HCT116 (cell line): ENCODE results near the gene LSS. TPM values are rescaled to one million over a fixed set of nuclear protein-coding genes. Genes with fewer than 3 reads are reported as not detected.
A peak's percentile ranks its signal among the peaks of the same experiment; 100 is the strongest.

Source experiments
- ATAC-seq: fragments of 200-7000 bp; cut with Tn5 transposase; 2 replicates; pipeline ENCODE4 v1.9.1; 2020; ENCODE audit warnings: mild to moderate bottlenecking, moderate library complexity
- Bru-seq: library from RNA; stranded (reverse); fragments of 400-500 nt; gene quantifications from one replicate; lab custom pipeline; 2021; lab: Mats Ljungman, UMichigan
- BruChase-seq, 2 experiments: library from RNA; stranded (reverse); fragments of 400-500 nt; gene quantifications; one replicate each; lab custom pipeline; 2021; lab: Mats Ljungman, UMichigan
- BruUV-seq: library from RNA; stranded (reverse); fragments of 400-500 nt; replicated peaks from 2 replicates; lab custom pipeline; 2021; lab: Mats Ljungman, UMichigan
- CTCF ChIA-PET: fragments of 300-600 bp; sonication (Branson Sonifier 250); formaldehyde crosslinking; loops from one replicate; lab custom pipeline; 2021; ENCODE audit warnings: antibody characterized with exemption; lab: Charles Lee
- POLR2A ChIA-PET: fragments of 300-600, 350-600 bp; sonication (Branson Sonifier 250); formaldehyde crosslinking; loops from one replicate; lab custom pipeline; 2021; ENCODE audit warnings: antibody characterized with exemption; lab: Charles Lee
- RAD21 ChIA-PET, 2 experiments: fragments of 300-600 bp; sonication (Branson Sonifier 250); formaldehyde crosslinking; loops; one replicate each; lab custom pipeline; 2023; ENCODE audit warnings: low total read pairs in 2 of 2; ENCODE audit not compliant: uncharacterized antibody in 2 of 2, unreplicated experiment in 2 of 2, low non-redundant PET in 1 of 2; lab: Charles Lee
- DNase-seq: peaks from one replicate; pipeline ENCODE4 v3.0.0-alpha.2; 2010; ENCODE audit warnings: low read depth, low spot score
- H2AFZ ChIP-seq: fragments of 200-600 bp; shearing (Covaris generic), sonication (generic); 2 replicates; pipeline ENCODE4 v1.6.1; 2017; ENCODE audit warnings: low read depth, mixed run types, mixed read lengths, antibody characterized with exemption, low read length; ENCODE audit not compliant: poor library complexity, severe bottlenecking
- H3K27ac ChIP-seq: 2 replicates; pipeline ENCODE4 v1.5.1; 2012; ENCODE audit warnings: low read depth, low read length
- H3K27me3 ChIP-seq: fragments of 200-600 bp; sonication (generic); 2 replicates; pipeline ENCODE4 v1.6.1; 2016; ENCODE audit warnings: mixed run types, low read length, mixed read lengths; ENCODE audit not compliant: insufficient read depth
- H3K36me3 ChIP-seq, 2 experiments: fragments of 200-500 bp in 1 of 2; fragments of 200-600 bp in 1 of 2; sonication (Bioruptor generic) in 1 of 2; sonication (generic) in 1 of 2; 2 replicates each; pipeline versions ENCODE4 v1.5.1 to v1.6.1; 2014 to 2016; ENCODE audit warnings: low read length in 2 of 2, inconsistent platforms in 1 of 2, mixed read lengths in 1 of 2, mixed run types in 1 of 2; ENCODE audit not compliant: insufficient read depth in 2 of 2, control insufficient read depth in 1 of 2
- H3K4me1 ChIP-seq, 2 experiments: fragments of 200-600 bp in 1 of 2; sonication (generic) in 1 of 2; 2 replicates each; pipeline versions ENCODE4 v1.5.1 to v1.6.1; 2012 to 2017; ENCODE audit warnings: low read length in 2 of 2, inconsistent platforms in 1 of 2, mild to moderate bottlenecking in 1 of 2, mixed read lengths in 1 of 2, mixed run types in 1 of 2, moderate library complexity in 1 of 2; ENCODE audit not compliant: insufficient read depth in 2 of 2, control insufficient read depth in 1 of 2
- H3K4me2 ChIP-seq: fragments of 200-600 bp; sonication (generic); 2 replicates; pipeline ENCODE4 v1.6.1; 2017; ENCODE audit warnings: mixed run types, low read length, mixed read lengths
- H3K4me3 ChIP-seq, 2 experiments: fragments of 200-600 bp in 1 of 2; sonication (generic) in 1 of 2; replicated peaks in 1 of 2; 2 replicates each; pipeline ENCODE4 v1.5.1; 2011 to 2016; ENCODE audit warnings: low read length in 2 of 2, control low read depth in 1 of 2, low read depth in 1 of 2, mild to moderate bottlenecking in 1 of 2, mixed read lengths in 1 of 2, mixed run types in 1 of 2
- H3K79me2 ChIP-seq: fragments of 200-600 bp; sonication (generic); 2 replicates; pipeline ENCODE4 v1.6.1; 2017; ENCODE audit warnings: mild to moderate bottlenecking, mixed run types, low read length, moderate library complexity, mixed read lengths; ENCODE audit not compliant: insufficient read depth
- H3K9ac ChIP-seq: fragments of 200-600 bp; sonication (generic); 2 replicates; pipeline ENCODE4 v1.6.1; 2016; ENCODE audit warnings: low read length, mixed read lengths
- H3K9me2 ChIP-seq: fragments of 200-600 bp; sonication (generic), shearing (Covaris generic); 2 replicates; pipeline ENCODE4 v1.6.1; 2017; ENCODE audit warnings: mixed run types, mild to moderate bottlenecking, moderate library complexity; ENCODE audit not compliant: insufficient read depth
- H3K9me3 ChIP-seq, 2 experiments: fragments of 200-500 bp in 1 of 2; fragments of 200-600 bp in 1 of 2; sonication (Bioruptor generic) in 1 of 2; sonication (generic) in 1 of 2; 2 replicates each; pipeline ENCODE4 v1.6.1; 2014 to 2017; ENCODE audit warnings: low read length in 2 of 2, mixed read lengths in 2 of 2, inconsistent platforms in 1 of 2, low read depth in 1 of 2, mild to moderate bottlenecking in 1 of 2, mixed run types in 1 of 2, moderate library complexity in 1 of 2; ENCODE audit not compliant: control insufficient read depth in 1 of 2, insufficient read depth in 1 of 2
- H4K20me1 ChIP-seq: fragments of 200-600 bp; sonication (generic), shearing (Covaris generic); 2 replicates; pipeline ENCODE4 v1.6.1; 2017; ENCODE audit warnings: mixed run types, mild to moderate bottlenecking, moderate library complexity; ENCODE audit not compliant: insufficient read depth
- POLR2A ChIP-seq: IDR thresholded peaks from 2 replicates; pipeline ENCODE4 v1.7.0; 2011; ENCODE audit warnings: borderline replicate concordance; ENCODE audit not compliant: insufficient read depth, insufficient read length; ENCODE audit errors: extremely low read depth
- POLR2AphosphoS5 ChIP-seq: IDR thresholded peaks from 2 replicates; pipeline ENCODE4 v1.6.1; 2011; ENCODE audit warnings: mild to moderate bottlenecking, low read depth, low read length, moderate library complexity
- SP1 ChIP-seq: IDR thresholded peaks from 2 replicates; pipeline ENCODE4 v1.6.1; 2012; ENCODE audit warnings: low read depth
- YY1 ChIP-seq: IDR thresholded peaks from 2 replicates; pipeline ENCODE4 v1.6.1; 2011; ENCODE audit warnings: low read length, low read depth, moderate library complexity, mild to moderate bottlenecking; ENCODE audit not compliant: insufficient replicate concordance; ENCODE audit errors: extremely low read depth
- ZBTB33 ChIP-seq: IDR thresholded peaks from 2 replicates; pipeline ENCODE4 v1.6.1; 2011; ENCODE audit warnings: mild to moderate bottlenecking, low read length, moderate library complexity; ENCODE audit not compliant: insufficient replicate concordance; ENCODE audit errors: extremely low read depth
- ZFX ChIP-seq: fragments of 450-650 bp; IDR thresholded peaks from 2 replicates; pipeline ENCODE4 v1.6.1; 2017
- intact Hi-C: fragments of 100-400 bp; cut with micrococcal nuclease; formaldehyde crosslinking; loops from 2 replicates; pipeline ENCODE4 v1.10.0; 2022
- long read RNA-seq: library from polyadenylated mRNA; unstranded; transcript quantifications from one replicate; pipeline ENCODE4 v2.0.0, GENCODE V29; 2021; ENCODE audit not compliant: unreplicated experiment
- polyA plus RNA-seq: library from polyadenylated mRNA; unstranded; fragments of >200 nt; gene quantifications from 2 replicates; pipeline ENCODE4 v1.2.1, GENCODE V29; 2012; ENCODE audit warnings: missing spikeins
- total RNA-seq: library from RNA; stranded (reverse); gene quantifications from one replicate; pipeline ENCODE4 v1.2.1, GENCODE V29; 2021; ENCODE audit not compliant: unreplicated experiment

Gene LSS
- 44.7 TPM for total RNA-seq
- polyA plus RNA-seq: 27.1 and 27.5 TPM in 2 replicates
- Bru-seq, nascent RNA: percentile 50 among the genes with signal in this experiment
- percentile 70 among the genes with signal in this experiment for BruChase-seq, experiment 1, labeled RNA remaining after a 6-hour chase
- BruChase-seq, experiment 2, labeled RNA remaining after a 2-hour chase: percentile 72 among the genes with signal in this experiment
- long read RNA-seq, full-length matches to known transcripts: 29 of 119 reads
- long read RNA-seq, partial matches to known transcripts: 66 of 119 reads
- long read RNA-seq, other reads (novel, unspliced or antisense): 24 of 119 reads

- intact Hi-C loops: loop anchor here (2.0 to 5.0 kb wide), 2 partner anchors 86 to 96 kb away; partner anchors contain the start of gene PCNT
- BruUV-seq: no TSS peak
- Histone ChIP-seq H3K9me2 (no peaks in the 10 kb centered on the region), H3K79me2 (no peaks in the 10 kb centered on the region), H3K4me3 (peak within 1 kb of the TSS; percentile 68 to 76), H4K20me1 (no peaks in the 10 kb centered on the region), H3K4me1 (peaks cover 15 to 29% of the 10 kb centered on the region in 2 experiments), H3K36me3 (0 out of 4 replicates have a peak, but pooled peaks cover 0 to 6% of the 10 kb centered on the region in 2 experiments), H3K9me3 (no peaks in the 10 kb centered on the region; a peak in 1 of 4 replicates), H2AFZ (no peak within 1 kb of the TSS), H3K27ac (peak within 1 kb of the TSS; percentile 67; the same call in 1 of the 2 replicates), H3K27me3 (no peaks in the 10 kb centered on the region), H3K4me2 (peak within 1 kb of the TSS; percentile 97), H3K9ac (peak within 1 kb of the TSS; percentile 71)
- TF ChIP-seq YY1 (no peak), SP1 (no peak), ZBTB33 (no peak), POLR2AphosphoS5 (peak; percentile 45), POLR2A (peak; percentile 19), ZFX (peak; percentile 22; the same call in 1 of the 2 replicates)
- DNase-seq (peak; percentile 93), ATAC-seq (peak; percentile 97)
- ChIA-PET POLR2A (no interaction called here), CTCF (interaction anchor here (1.0 kb wide), 1 partner anchor 97 kb away, joined by 3 read pairs; a partner anchor contains a TSS), RAD21 (no interaction called here)
Measured at GRCh38 chr21:46228345-46229051, at the start of gene LSS. TSS of gene LSS (minus strand) at chr21:46228774. CDS start at chr21:46228745, 29 bp downstream.
